GM23248 (cell line): ENCODE measurements around the gene PDLIM5. TPM values are rescaled to one million over a fixed set of nuclear protein-coding genes. Genes with fewer than 3 reads are reported as not detected.

Experiments
- DNase-seq: peaks from one replicate; pipeline ENCODE4 v3.0.0-alpha.2; 2015
- H2AFZ ChIP-seq: fragments of 200-600 bp; sonication (generic); 2 replicates; pipeline ENCODE4 v1.6.1; 2016; ENCODE audit warnings: antibody characterized with exemption
- H3F3A ChIP-seq: fragments of 200-600 bp; sonication (generic); 2 replicates; pipeline ENCODE4 v1.6.1; 2016; ENCODE audit warnings: mild to moderate bottlenecking, antibody characterized with exemption, mixed run types; ENCODE audit not compliant: insufficient read depth
- H3K27ac ChIP-seq: fragments of 200-600 bp; sonication (generic); 2 replicates; pipeline ENCODE4 v1.5.1; 2016; ENCODE audit warnings: mild to moderate bottlenecking
- H3K27me3 ChIP-seq: fragments of 200-600 bp; sonication (generic); replicated peaks from 2 replicates; pipeline ENCODE4 v1.6.1; 2016; ENCODE audit warnings: mild to moderate bottlenecking; ENCODE audit not compliant: insufficient read depth
- H3K36me3 ChIP-seq: fragments of 200-600 bp; sonication (generic); 2 replicates; pipeline ENCODE4 v1.6.1; 2016; ENCODE audit warnings: low read depth, mild to moderate bottlenecking
- H3K4me1 ChIP-seq: fragments of 200-600 bp; sonication (generic); 2 replicates; pipeline ENCODE4 v1.6.1; 2016; ENCODE audit warnings: mild to moderate bottlenecking; ENCODE audit not compliant: insufficient read depth
- H3K4me2 ChIP-seq: fragments of 200-600 bp; sonication (generic); one replicate; pipeline ENCODE4 v1.6.1; 2016; ENCODE audit warnings: mild to moderate bottlenecking; ENCODE audit not compliant: unreplicated experiment
- H3K4me3 ChIP-seq: fragments of 200-600 bp; sonication (generic); 2 replicates; pipeline ENCODE4 v1.5.1; 2016; ENCODE audit warnings: mild to moderate bottlenecking
- H3K79me2 ChIP-seq: fragments of 200-600 bp; sonication (generic); 2 replicates; pipeline ENCODE4 v1.6.1; 2016; ENCODE audit warnings: mild to moderate bottlenecking; ENCODE audit not compliant: insufficient read depth
- H3K9ac ChIP-seq: fragments of 200-600 bp; sonication (generic); 2 replicates; pipeline ENCODE4 v1.6.1; 2016; ENCODE audit warnings: mild to moderate bottlenecking
- H3K9me2 ChIP-seq: fragments of 200-600 bp; sonication (generic); 2 replicates; pipeline ENCODE4 v1.6.1; 2016; ENCODE audit warnings: mixed run types, mild to moderate bottlenecking, moderate library complexity; ENCODE audit not compliant: insufficient read depth
- H3K9me3 ChIP-seq: fragments of 200-600 bp; sonication (generic); one replicate; pipeline ENCODE4 v1.6.1; 2017; ENCODE audit warnings: low read depth
- H4K20me1 ChIP-seq: fragments of 200-600 bp; sonication (generic); 2 replicates; pipeline ENCODE4 v1.6.0; 2016; ENCODE audit not compliant: insufficient read depth
- EZH2 ChIP-seq: fragments of 200-600 bp; sonication (generic); IDR thresholded peaks from 2 replicates; pipeline ENCODE4 v1.6.1; 2018; ENCODE audit warnings: antibody characterized with exemption, mild to moderate bottlenecking; ENCODE audit not compliant: insufficient read depth, poor library complexity, severe bottlenecking
- EZH2phosphoT487 ChIP-seq: fragments of 200-600 bp; sonication (generic); IDR thresholded peaks from 2 replicates; pipeline ENCODE4 v1.6.1; 2018; ENCODE audit warnings: antibody characterized with exemption, moderate library complexity, mild to moderate bottlenecking, low read depth; ENCODE audit not compliant: insufficient read depth
- WGBS, 2 experiments: methylation state at CpG; one replicate each; pipeline ENCODE4 v1.1.6; 2015 to 2017; ENCODE audit warnings: low lambda C conversion rate in 2 of 2, low coverage in 1 of 2; ENCODE audit errors: missing lambda C conversion rate in 2 of 2; 5-methylcytosine and 5-hydroxymethylcytosine counted together
- in situ Hi-C: fragments of 300-500 bp; cut with MboI; formaldehyde crosslinking; loops from 2 replicates; pipeline ENCODE4 v1.15.0; 2020
- polyA plus RNA-seq: library from polyadenylated mRNA; unstranded; fragments of >200 nt; fragmentation: Nextera tagmentation; extraction: Ambion mirVana; gene quantifications from 2 replicates; pipeline ENCODE4 v1.2.1, GENCODE V29; 2016
- total RNA-seq: library from RNA; depleted of rRNA; stranded (reverse); fragments of >200 nt; shearing (Covaris generic); gene quantifications from 2 replicates; pipeline ENCODE4 v1.2.3, GENCODE V29; 2014

PDLIM5 gene
- total and polyA plus RNA-seq, 2 experiments from 2014 or later, result 115 to 149 TPM

DNA sequence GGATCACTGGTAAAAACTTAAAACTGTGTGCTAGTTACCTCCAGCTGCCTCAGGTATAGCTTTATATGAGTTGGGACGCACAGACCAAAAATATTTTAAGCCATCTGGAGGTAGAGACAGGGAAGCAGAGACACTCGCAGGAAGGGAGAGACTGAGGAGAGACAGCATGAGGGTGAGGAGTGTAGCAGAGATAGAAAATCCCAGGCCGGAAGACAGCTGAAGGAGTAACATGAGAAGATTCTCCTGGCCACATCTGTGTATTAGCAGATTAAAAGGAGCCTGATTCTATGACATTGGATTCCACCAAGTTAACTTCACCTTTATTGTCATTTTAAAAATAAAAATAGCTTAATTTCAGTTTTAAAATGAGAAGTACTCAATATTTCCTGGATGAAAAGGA lies 84.3 kb downstream of the PDLIM5 start:
- Histone ChIP-seq H3K79me2 (peaks cover 100% of the 10 kb centered on the region), H3K4me2 (no peak overlapping the region), H3K9me2 (no peaks in the 10 kb centered on the region; the same call in 1 of the 2 replicates), H3K4me1 (peaks cover 16% of the 10 kb centered on the region), H3F3A (no peaks in the 10 kb centered on the region; the same call in 1 of the 2 replicates), H3K27me3 (no peaks in the 10 kb centered on the region), H3K9ac (no peak overlapping the region), H3K9me3 (no peaks in the 10 kb centered on the region), H3K27ac (no peak overlapping the region), H2AFZ (no peak overlapping the region), H4K20me1 (no peaks in the 10 kb centered on the region), H3K4me3 (no peak overlapping the region), H3K36me3 (no peaks in the 10 kb centered on the region)
- WGBS, 2 experiments, result 99% methylated on average over 3 of the region's 3 CpGs
- TF ChIP-seq EZH2, result no peak
- TF ChIP-seq EZH2phosphoT487, result no peak
- in situ Hi-C loops, result no loop called here
- DNase-seq, result no peak

DNA sequence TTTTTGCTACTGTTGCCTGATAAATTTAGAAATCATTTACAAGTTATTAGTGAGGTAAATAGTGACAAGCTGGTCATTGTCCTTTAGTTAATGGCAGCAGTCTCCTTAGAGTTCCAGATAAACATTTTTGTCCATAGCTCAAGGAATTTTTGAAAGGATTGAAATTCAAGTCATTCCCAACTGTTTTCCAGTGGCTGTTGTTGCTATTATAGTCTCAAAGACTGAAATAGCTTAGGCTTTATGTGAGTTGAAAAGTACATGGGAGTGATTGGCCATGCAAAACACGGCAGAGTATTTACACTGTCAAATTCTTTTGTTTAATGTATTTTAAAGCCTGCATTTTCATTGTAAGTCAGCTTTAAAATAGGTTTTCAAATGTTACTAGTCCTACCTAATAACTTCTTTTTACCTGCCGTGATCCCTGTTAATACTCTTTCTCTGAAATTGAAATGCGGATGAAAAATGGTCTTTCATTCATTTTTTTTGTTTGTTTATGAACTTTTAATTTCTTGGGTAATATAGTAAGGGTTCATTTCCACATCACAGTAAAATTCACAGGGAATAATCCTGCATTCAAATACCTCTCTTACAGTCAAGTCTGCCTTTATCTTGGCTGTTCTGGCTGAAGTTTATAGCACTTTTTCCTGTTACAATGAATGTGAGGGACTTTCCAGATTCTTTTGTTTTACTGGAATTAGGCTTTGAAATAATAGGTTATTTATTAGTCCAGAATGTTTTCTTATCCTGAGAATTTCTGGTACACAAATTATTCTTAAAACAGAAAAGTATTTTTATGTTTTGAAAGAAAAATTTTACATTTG lies 85.1 kb downstream of the PDLIM5 start:
- DNase-seq, result no peak
- Histone ChIP-seq H3K4me3 (no peak overlapping the region), H4K20me1 (no peaks in the 10 kb centered on the region), H3K9me3 (no peaks in the 10 kb centered on the region), H3K9me2 (no peaks in the 10 kb centered on the region; the same call in 1 of the 2 replicates), H3F3A (no peaks in the 10 kb centered on the region; the same call in 1 of the 2 replicates), H3K4me2 (no peak overlapping the region), H3K4me1 (peaks cover 16% of the 10 kb centered on the region), H3K9ac (no peak overlapping the region), H2AFZ (no peak overlapping the region), H3K36me3 (no peaks in the 10 kb centered on the region), H3K79me2 (peaks cover 100% of the 10 kb centered on the region), H3K27me3 (no peaks in the 10 kb centered on the region), H3K27ac (no peak overlapping the region)
- WGBS, 2 experiments, result 98 to 99% methylated on average over 3 of the region's 3 CpGs
- in situ Hi-C loops, result no loop called here
- TF ChIP-seq EZH2 (no peak), EZH2phosphoT487 (no peak)

DNA sequence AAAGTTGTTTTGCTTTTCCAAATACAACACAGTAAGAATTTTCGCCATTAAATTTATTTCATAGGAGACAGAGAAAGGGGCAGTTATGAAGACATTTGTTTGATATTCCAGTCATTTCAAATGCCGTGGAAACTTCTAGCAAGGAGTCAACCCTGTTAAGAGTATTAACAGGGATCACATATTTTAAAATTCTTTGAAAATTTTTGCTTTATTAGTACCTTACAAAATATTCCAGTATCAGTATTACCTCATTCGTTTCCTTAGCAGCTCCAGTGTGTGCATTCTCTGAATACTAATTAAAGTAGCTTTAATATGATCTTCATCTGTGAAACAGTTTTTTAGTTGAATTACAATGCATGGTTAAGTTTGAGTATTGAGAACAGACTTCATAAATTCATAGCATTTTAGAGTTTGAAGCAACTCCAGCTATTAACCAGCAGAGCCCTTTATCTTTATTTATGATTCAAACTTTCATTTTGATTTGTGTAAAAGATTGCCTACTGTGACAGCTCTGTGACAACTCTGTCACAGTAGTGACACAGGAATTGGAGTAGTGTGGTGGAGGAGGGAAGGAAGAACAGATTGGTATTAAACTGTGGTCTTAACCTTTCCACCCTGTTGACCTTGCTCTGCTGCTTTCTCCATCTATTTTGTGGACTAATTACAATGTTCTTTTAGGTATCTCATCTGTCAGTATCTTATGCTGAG lies 86.3 kb downstream of the PDLIM5 start:
- Histone ChIP-seq H2AFZ (no peak overlapping the region), H3K9ac (no peak overlapping the region), H4K20me1 (no peaks in the 10 kb centered on the region), H3K4me3 (no peak overlapping the region), H3K4me2 (no peak overlapping the region), H3F3A (no peaks in the 10 kb centered on the region; the same call in 1 of the 2 replicates), H3K36me3 (no peaks in the 10 kb centered on the region), H3K4me1 (peaks cover 16% of the 10 kb centered on the region), H3K27ac (no peak overlapping the region), H3K27me3 (no peaks in the 10 kb centered on the region), H3K9me2 (no peaks in the 10 kb centered on the region; the same call in 1 of the 2 replicates), H3K79me2 (peaks cover 100% of the 10 kb centered on the region), H3K9me3 (no peaks in the 10 kb centered on the region)
- in situ Hi-C loops, result no loop called here
- 91 to 94% methylated on average over 3 of the region's 3 CpGs for WGBS, 2 experiments
- DNase-seq, result no peak
- TF ChIP-seq EZH2 (no peak), EZH2phosphoT487 (no peak)

DNA sequence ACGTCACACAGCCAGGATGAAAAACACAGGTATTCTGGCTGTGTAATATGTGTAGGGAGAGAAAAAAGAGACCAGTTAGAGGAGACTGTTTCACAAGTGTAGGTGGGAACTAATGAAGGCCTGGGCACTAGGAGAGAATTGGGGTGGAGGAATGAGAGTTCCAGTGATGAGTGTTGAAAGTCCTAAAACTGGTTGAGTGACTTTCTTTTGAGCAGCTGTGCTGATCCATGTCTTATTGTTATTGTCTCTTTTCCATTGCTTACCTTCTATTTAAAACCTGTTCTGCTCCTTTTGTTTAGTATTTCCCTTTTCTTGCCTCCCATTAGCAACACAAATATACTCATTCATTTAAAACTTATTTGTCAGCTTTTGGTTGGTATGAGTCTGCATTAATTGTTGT lies 88.7 kb downstream of the PDLIM5 start:
- Histone ChIP-seq H3K4me3 (no peak overlapping the region), H3K9me2 (no peaks in the 10 kb centered on the region), H4K20me1 (no peaks in the 10 kb centered on the region), H3K9ac (no peak overlapping the region), H3K4me1 (peaks cover 30% of the 10 kb centered on the region), H3K79me2 (peaks cover 100% of the 10 kb centered on the region), H3K9me3 (no peaks in the 10 kb centered on the region), H3K4me2 (no peak overlapping the region), H3K36me3 (no peaks in the 10 kb centered on the region), H3K27ac (no peak overlapping the region), H3F3A (peaks cover 15% of the 10 kb centered on the region), H3K27me3 (no peaks in the 10 kb centered on the region), H2AFZ (no peak overlapping the region)
- in situ Hi-C loops, result no loop called here
- TF ChIP-seq EZH2phosphoT487, result no peak
- no peak for TF ChIP-seq EZH2
- 79 to 100% methylated on average over 1 of the region's 1 CpG for WGBS, 2 experiments
- DNase-seq, result no peak
